ENCODE results near the gene MACROH2A1.

Gene MACROH2A1

GRCh38 chr5:135313946-135314345 lies 85.1 kb downstream of the MACROH2A1 start:
- peak; percentile 3 for DNase-seq
- no peak for ATAC-seq (ENCODE audit: insufficient read depth, low read depth)
- Histone ChIP-seq H3K27me3 (ENCODE audit: insufficient read depth, low read length, poor library complexity) (no peaks in the 10 kb centered on the region), H4K20me1 (ENCODE audit: insufficient read depth, low read length) (no peaks in the 10 kb centered on the region), H2AFZ (ENCODE audit: low read depth, low read length) (no peak overlapping the region), H3K36me3 (ENCODE audit: insufficient read depth, low read length) (no peaks in the 10 kb centered on the region), H3K79me2 (ENCODE audit: insufficient read depth, low read length) (no peaks in the 10 kb centered on the region), H3K4me1 (ENCODE audit: insufficient read depth, low read length) (peaks cover 27% of the 10 kb centered on the region), H3K4me3 (ENCODE audit: low read depth in 1 of 2, low read length in 2 of 2) (no peak overlapping the region), H3K9me3 (ENCODE audit: insufficient read depth, low read length, severe bottlenecking) (no peaks in the 10 kb centered on the region), H3K27ac (ENCODE audit: low read length) (no peak overlapping the region), H3K4me2 (ENCODE audit: insufficient read depth, low read length) (no peak overlapping the region), H3K9ac (ENCODE audit: low read depth, low read length) (no peak overlapping the region)
- TF ChIP-seq EZH2 (IDR thresholded peaks at IDR 0.05; ENCODE audit: borderline replicate concordance, low read depth, low read length, severe bottlenecking) (no peak), CTCF (IDR thresholded peaks at IDR 0.05; ENCODE audit: borderline replicate concordance, extremely low read depth, low read length, poor library complexity, severe bottlenecking) (no peak)

- no peak for ATAC-seq (ENCODE audit: insufficient read depth, low read depth)
Observed at GRCh38 chr5:135313405-135313804, 85.6 kb downstream of the MACROH2A1 start.

GRCh38 chr5:135312255-135312935 lies 86.6 kb downstream of the MACROH2A1 start:
- TF ChIP-seq EZH2 (IDR thresholded peaks at IDR 0.05; ENCODE audit: borderline replicate concordance, low read depth, low read length, severe bottlenecking) (no peak), CTCF (IDR thresholded peaks at IDR 0.05; ENCODE audit: borderline replicate concordance, extremely low read depth, low read length, poor library complexity, severe bottlenecking) (no peak)
- no peaks in the 10 kb centered on the region for H3K36me3 ChIP-seq (ENCODE audit: insufficient read depth, low read length)
- no peaks in the 10 kb centered on the region for H3K79me2 ChIP-seq (ENCODE audit: insufficient read depth, low read length)
- no peak overlapping the region for H3K27ac ChIP-seq (ENCODE audit: low read length)
- no peak for ATAC-seq (ENCODE audit: insufficient read depth, low read depth)
- peaks cover 41% of the 10 kb centered on the region for H3K4me1 ChIP-seq (ENCODE audit: insufficient read depth, low read length)
- no peaks in the 10 kb centered on the region for H3K27me3 ChIP-seq (ENCODE audit: insufficient read depth, low read length, poor library complexity)
- H2AFZ ChIP-seq (ENCODE audit: low read depth, low read length) = no peak overlapping the region
- no peak overlapping the region for H3K9ac ChIP-seq (ENCODE audit: low read depth, low read length)
- H4K20me1 ChIP-seq (ENCODE audit: insufficient read depth, low read length) = no peaks in the 10 kb centered on the region
- H3K4me3 ChIP-seq (ENCODE audit: low read depth in 1 of 2, low read length in 2 of 2) = no peak overlapping the region
- H3K4me2 ChIP-seq (ENCODE audit: insufficient read depth, low read length) = no peak overlapping the region
- no peak for DNase-seq
- H3K9me3 ChIP-seq (ENCODE audit: insufficient read depth, low read length, severe bottlenecking) = no peaks in the 10 kb centered on the region

More at GRCh38 chr5:135313405-135313804, 85.6 kb downstream of the MACROH2A1 start:
- DNase-seq = peak; percentile 10
- Histone ChIP-seq H3K4me2 (ENCODE audit: insufficient read depth, low read length) (no peak overlapping the region), H3K9ac (ENCODE audit: low read depth, low read length) (no peak overlapping the region), H3K9me3 (ENCODE audit: insufficient read depth, low read length, severe bottlenecking) (no peaks in the 10 kb centered on the region), H4K20me1 (ENCODE audit: insufficient read depth, low read length) (no peaks in the 10 kb centered on the region), H3K4me1 (ENCODE audit: insufficient read depth, low read length) (peaks cover 33% of the 10 kb centered on the region), H3K79me2 (ENCODE audit: insufficient read depth, low read length) (no peaks in the 10 kb centered on the region), H3K27me3 (ENCODE audit: insufficient read depth, low read length, poor library complexity) (no peaks in the 10 kb centered on the region), H3K36me3 (ENCODE audit: insufficient read depth, low read length) (no peaks in the 10 kb centered on the region), H3K27ac (ENCODE audit: low read length) (no peak overlapping the region), H3K4me3 (ENCODE audit: low read depth in 1 of 2, low read length in 2 of 2) (no peak overlapping the region), H2AFZ (ENCODE audit: low read depth, low read length) (no peak overlapping the region)
- TF ChIP-seq CTCF (IDR thresholded peaks at IDR 0.05; ENCODE audit: borderline replicate concordance, extremely low read depth, low read length, poor library complexity, severe bottlenecking) (no peak), EZH2 (IDR thresholded peaks at IDR 0.05; ENCODE audit: borderline replicate concordance, low read depth, low read length, severe bottlenecking) (no peak)

Data from DND-41 (cell line).